Measurements from ENCODE around the gene TPBGL. TPM values are rescaled to one million over a fixed set of nuclear protein-coding genes. Genes with fewer than 3 reads are reported as not detected.

TPBGL gene
- total and polyA plus RNA-seq, 5 donors: 0.05 to 0.25 (median 0.09) TPM; not detected in 1

- ATAC-seq: no peak
- 75% methylated on average over 11 of the region's 11 CpGs for WGBS
These were observed 6.2 kb downstream of the TPBGL start for GRCh38 chr11:75246671-75247350.

DNA sequence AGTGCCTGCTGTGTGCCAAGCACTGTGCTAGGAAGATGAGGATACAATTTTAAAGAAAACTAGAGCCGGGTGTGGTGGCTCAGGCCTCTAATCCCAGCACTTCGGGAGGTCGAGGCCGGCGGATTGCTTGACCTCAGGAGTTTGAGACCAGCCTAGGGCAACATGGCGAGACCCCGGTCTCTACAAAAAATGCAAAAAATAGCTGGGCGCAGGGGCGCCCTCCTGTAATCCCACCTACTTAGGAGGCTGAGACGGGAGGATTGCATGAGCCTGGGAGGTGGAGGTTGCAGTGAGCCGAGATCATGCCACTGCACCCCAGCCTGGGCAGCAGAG, 8.3 kb downstream of the TPBGL start:
- no peak for ATAC-seq
- Histone ChIP-seq H3K27ac (ENCODE audit: low read length) (no peak overlapping the region), H3K27me3 (ENCODE audit: control insufficient read depth, insufficient read depth) (no peaks in the 10 kb centered on the region), H3K4me3 (ENCODE audit: low read length) (no peak overlapping the region), H3K4me1 (ENCODE audit: control insufficient read depth, insufficient read depth, low read length) (no peaks in the 10 kb centered on the region), H3K9me3 (ENCODE audit: control insufficient read depth, low read length) (peaks cover 2% of the 10 kb centered on the region)
- intact Hi-C loops (cut with DNase I): loop anchor here in 3 of 4 donors (5.0 to 10.0 kb wide), 6 partner anchors 107 to 324 kb away; no protein-coding TSS in a partner anchor
- 36% methylated on average over 11 of the region's 11 CpGs for WGBS
- no peak for DNase-seq

More at GRCh38 chr11:75246671-75247350, 6.2 kb downstream of the TPBGL start:
- DNase-seq: no peak
- H3K9me3 ChIP-seq (ENCODE audit: control insufficient read depth, low read length): no peaks in the 10 kb centered on the region
- no peaks in the 10 kb centered on the region for H3K4me1 ChIP-seq (ENCODE audit: control insufficient read depth, insufficient read depth, low read length)
- intact Hi-C loops (cut with DNase I): loop anchor here in 3 of 4 donors (5.0 to 10.0 kb wide), 6 partner anchors 105 to 322 kb away; no protein-coding TSS in a partner anchor
- no peak overlapping the region for H3K4me3 ChIP-seq (ENCODE audit: low read length)
- no peak overlapping the region for H3K27ac ChIP-seq (ENCODE audit: low read length)
- H3K27me3 ChIP-seq (ENCODE audit: control insufficient read depth, insufficient read depth): no peaks in the 10 kb centered on the region

- no peaks in the 10 kb centered on the region for H3K27me3 ChIP-seq (ENCODE audit: control insufficient read depth, insufficient read depth)
- DNase-seq (no peak), ATAC-seq (no peak)
- intact Hi-C loops (cut with DNase I): loop anchor here in 3 of 4 donors (5.0 to 10.0 kb wide), 6 partner anchors 107 to 325 kb away; no protein-coding TSS in a partner anchor
- WGBS: 59% methylated on average over 3 of the region's 3 CpGs
- H3K9me3 ChIP-seq (ENCODE audit: control insufficient read depth, low read length): peaks cover 2% of the 10 kb centered on the region
- H3K4me3 ChIP-seq (ENCODE audit: low read length): no peak overlapping the region
- H3K4me1 ChIP-seq (ENCODE audit: control insufficient read depth, insufficient read depth, low read length): no peaks in the 10 kb centered on the region
- H3K27ac ChIP-seq (ENCODE audit: low read length): no peak overlapping the region
These were observed 9.1 kb downstream of the TPBGL start for GRCh38 chr11:75249704-75250103.

GRCh38 chr11:75254326-75254725, 13.8 kb downstream of the TPBGL start:
- Histone ChIP-seq H3K4me3 (ENCODE audit: low read length) (no peak overlapping the region), H3K27ac (ENCODE audit: low read length) (no peak overlapping the region), H3K4me1 (ENCODE audit: control insufficient read depth, insufficient read depth, low read length) (no peaks in the 10 kb centered on the region), H3K9me3 (ENCODE audit: control insufficient read depth, low read length) (peaks cover 2% of the 10 kb centered on the region), H3K27me3 (ENCODE audit: control insufficient read depth, insufficient read depth) (no peaks in the 10 kb centered on the region)
- intact Hi-C loops (cut with DNase I): no loop called here
- ATAC-seq (no peak), DNase-seq (no peak)

DNA sequence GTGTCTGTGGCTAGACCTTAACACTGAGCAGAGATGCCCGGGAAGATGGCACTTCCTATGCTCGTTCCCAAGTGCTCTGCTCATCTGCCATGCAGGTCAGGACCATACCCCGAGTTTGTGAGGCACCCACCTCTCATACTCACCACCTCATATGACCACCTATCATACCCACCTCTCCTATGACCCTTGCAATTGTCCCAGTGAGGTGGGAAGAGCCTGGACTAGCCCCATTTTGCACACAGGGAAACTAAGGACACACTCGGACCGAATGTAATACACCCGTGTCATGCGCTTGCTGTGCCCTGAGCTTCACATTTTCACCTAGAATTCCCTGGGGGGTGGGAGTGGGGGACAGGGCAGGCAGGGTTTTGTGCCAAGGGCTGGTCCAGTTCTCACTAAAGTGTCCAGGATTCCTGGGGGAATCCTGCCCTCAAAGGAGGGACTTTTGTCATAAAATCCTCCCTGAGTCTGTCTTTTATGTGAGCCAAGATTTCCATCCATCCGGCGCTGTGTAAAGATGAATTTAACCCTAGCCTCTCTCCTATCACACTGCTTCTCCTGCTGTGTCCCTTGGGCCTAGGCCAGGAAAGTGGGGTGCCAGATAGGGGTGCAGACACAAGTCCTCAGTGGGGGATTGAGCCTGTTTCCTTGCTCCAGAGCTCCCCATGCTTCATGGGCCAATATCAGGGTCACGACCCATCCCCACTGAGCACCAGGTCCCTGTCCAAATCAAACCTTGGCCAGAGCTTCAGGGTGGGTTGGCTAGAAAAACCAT, 20.0 kb downstream of the TPBGL start:
- ATAC-seq: peak; percentile 8 to 12
- intact Hi-C loops (cut with DNase I): no loop called here
- peak in 1 of 3 donors; percentile 69 for DNase-seq
- no peak overlapping the region for H3K4me3 ChIP-seq (ENCODE audit: low read length)
- H3K27ac ChIP-seq (ENCODE audit: low read length): no peak overlapping the region
- no peaks in the 10 kb centered on the region for H3K27me3 ChIP-seq (ENCODE audit: control insufficient read depth, insufficient read depth)
- H3K9me3 ChIP-seq (ENCODE audit: control insufficient read depth, low read length): no peaks in the 10 kb centered on the region
- peaks cover 10% of the 10 kb centered on the region for H3K4me1 ChIP-seq (ENCODE audit: control insufficient read depth, insufficient read depth, low read length)
- WGBS: 42% methylated on average over 10 of the region's 10 CpGs

- Histone ChIP-seq H3K4me1 (ENCODE audit: control insufficient read depth, insufficient read depth, low read length) (peaks cover 10% of the 10 kb centered on the region), H3K4me3 (ENCODE audit: low read length) (no peak overlapping the region), H3K27me3 (ENCODE audit: control insufficient read depth, insufficient read depth) (no peaks in the 10 kb centered on the region), H3K9me3 (ENCODE audit: control insufficient read depth, low read length) (no peaks in the 10 kb centered on the region), H3K27ac (ENCODE audit: low read length) (no peak overlapping the region)
- ATAC-seq: peak in 1 of 2 donors; percentile 3
- WGBS: 70% methylated on average over 6 of the region's 6 CpGs
- intact Hi-C loops (cut with DNase I): no loop called here
- DNase-seq: no peak
These were observed 21.4 kb downstream of the TPBGL start for GRCh38 chr11:75261902-75262361.

GRCh38 chr11:75262436-75262835, 21.9 kb downstream of the TPBGL start:
- DNase-seq: no peak
- Histone ChIP-seq H3K9me3 (ENCODE audit: control insufficient read depth, low read length) (no peaks in the 10 kb centered on the region), H3K4me3 (ENCODE audit: low read length) (no peak overlapping the region), H3K27ac (ENCODE audit: low read length) (no peak overlapping the region), H3K4me1 (ENCODE audit: control insufficient read depth, insufficient read depth, low read length) (peaks cover 10% of the 10 kb centered on the region), H3K27me3 (ENCODE audit: control insufficient read depth, insufficient read depth) (no peaks in the 10 kb centered on the region)
- no peak for ATAC-seq
- intact Hi-C loops (cut with DNase I): no loop called here
- 89% methylated on average over 4 of the region's 4 CpGs for WGBS

- DNase-seq: peak in 2 of 3 donors; percentile 0 to 60
- H3K27ac ChIP-seq (ENCODE audit: low read length): no peak overlapping the region
- peaks cover 10% of the 10 kb centered on the region for H3K4me1 ChIP-seq (ENCODE audit: control insufficient read depth, insufficient read depth, low read length)
- H3K4me3 ChIP-seq (ENCODE audit: low read length): no peak overlapping the region
- intact Hi-C loops (cut with DNase I): no loop called here
- H3K9me3 ChIP-seq (ENCODE audit: control insufficient read depth, low read length): no peaks in the 10 kb centered on the region
- 63% methylated on average over 17 of the region's 17 CpGs for WGBS
- peak; percentile 14 to 18 for ATAC-seq
- no peaks in the 10 kb centered on the region for H3K27me3 ChIP-seq (ENCODE audit: control insufficient read depth, insufficient read depth)
These were observed 22.6 kb downstream of the TPBGL start for GRCh38 chr11:75262961-75263852.

DNA sequence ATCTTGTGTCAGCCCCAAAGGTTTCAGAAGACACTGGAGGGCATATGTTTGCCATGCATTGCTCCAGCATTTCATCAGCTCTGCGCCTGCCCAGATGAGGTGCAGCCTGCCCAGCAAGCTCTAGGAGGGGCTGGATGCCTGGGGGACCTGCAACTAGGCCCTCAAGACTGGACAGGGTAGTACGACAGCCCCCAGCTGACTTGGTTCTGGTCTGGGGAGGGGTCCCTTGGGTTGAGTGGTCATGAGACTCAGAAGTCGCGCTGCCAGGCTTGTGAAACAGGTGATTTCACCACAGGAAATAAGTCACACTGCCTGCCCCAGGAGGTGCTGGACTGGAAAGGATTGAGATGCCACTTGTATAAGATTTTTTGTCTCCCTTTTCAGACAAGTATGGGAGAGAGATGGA, 23.4 kb downstream of the TPBGL start:
- Histone ChIP-seq H3K27ac (ENCODE audit: low read length) (no peak overlapping the region), H3K4me3 (ENCODE audit: low read length) (no peak overlapping the region), H3K27me3 (ENCODE audit: control insufficient read depth, insufficient read depth) (no peaks in the 10 kb centered on the region), H3K4me1 (ENCODE audit: control insufficient read depth, insufficient read depth, low read length) (peaks cover 10% of the 10 kb centered on the region), H3K9me3 (ENCODE audit: control insufficient read depth, low read length) (no peaks in the 10 kb centered on the region)
- WGBS: 80% methylated on average over 4 of the region's 4 CpGs
- intact Hi-C loops (cut with DNase I): no loop called here
- DNase-seq (peak in 2 of 3 donors; percentile 12 to 51), ATAC-seq (peak in 1 of 2 donors; percentile 1)

- Histone ChIP-seq H3K9me3 (ENCODE audit: control insufficient read depth, low read length) (no peaks in the 10 kb centered on the region), H3K27me3 (ENCODE audit: control insufficient read depth, insufficient read depth) (no peaks in the 10 kb centered on the region), H3K27ac (ENCODE audit: low read length) (no peak overlapping the region), H3K4me1 (ENCODE audit: control insufficient read depth, insufficient read depth, low read length) (peaks cover 10% of the 10 kb centered on the region), H3K4me3 (ENCODE audit: low read length) (no peak overlapping the region)
- ATAC-seq: no peak
- intact Hi-C loops (cut with DNase I): no loop called here
- peak in 2 of 3 donors; percentile 5 for DNase-seq
These were observed 23.8 kb downstream of the TPBGL start for GRCh38 chr11:75264356-75264755.
